Measurements from ENCODE around the gene MRGPRX2. TPM values are rescaled to one million over a fixed set of nuclear protein-coding genes. Genes with fewer than 3 reads are reported as not detected.

The MRGPRX2 gene
- total and polyA plus RNA-seq, 2 of the 13 experiments (the other 11 are each of a cell fraction or from before 2014, with no cell fraction given) = not detected

DNA sequence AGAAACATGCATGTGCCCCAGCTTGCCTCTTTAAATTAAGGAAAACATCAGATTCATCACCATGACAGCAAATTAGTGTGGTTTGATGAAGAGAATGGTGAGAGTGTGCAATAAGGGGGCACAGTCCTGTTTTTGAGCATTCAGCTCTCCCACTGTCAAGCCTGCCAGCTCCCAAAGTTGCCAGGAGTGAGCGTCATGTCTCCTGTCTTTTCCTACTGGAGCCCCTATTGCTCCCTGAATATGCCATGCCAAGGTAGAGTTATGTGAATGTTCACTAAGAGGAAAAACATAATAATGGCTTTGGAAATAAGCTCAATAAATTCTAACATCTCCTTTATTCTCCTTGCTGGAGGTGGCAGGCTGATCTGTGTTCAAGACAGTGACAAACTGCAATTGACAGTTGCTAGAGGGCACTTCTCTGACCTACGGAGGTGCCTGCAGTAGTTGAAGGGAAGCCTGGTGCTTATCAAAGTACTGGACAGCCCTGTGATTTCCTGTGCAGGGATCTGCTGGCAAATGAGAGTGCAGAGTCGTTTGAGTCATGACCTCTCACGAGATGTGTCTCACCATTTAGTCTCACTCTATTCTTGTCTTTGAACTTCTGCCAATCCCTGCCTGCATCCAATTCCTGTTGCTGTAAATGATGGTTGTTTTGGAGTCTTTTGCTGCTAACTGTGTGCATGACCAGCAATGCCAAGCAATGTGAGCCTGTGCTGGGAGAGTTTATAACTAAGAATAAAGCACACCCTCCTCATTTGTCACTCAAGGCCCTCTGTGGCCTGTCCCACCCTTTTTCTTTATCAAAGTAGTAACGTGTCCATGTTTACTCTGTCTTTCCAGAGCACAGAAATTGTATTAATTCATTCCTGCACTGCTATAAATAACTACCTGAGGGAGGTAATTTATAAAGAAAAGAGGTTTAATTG is 34.8 kb downstream of the MRGPRX2 start (continued):
- TF ChIP-seq, protein P1, sequence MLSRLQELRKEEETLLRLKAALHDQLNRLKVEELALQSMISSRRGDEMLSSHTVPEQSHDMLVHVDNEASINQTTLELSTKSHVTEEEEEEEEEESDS (CRISPR knock-in tag; IDR thresholded peaks at IDR 0.05; ENCODE audit: borderline replicate concordance) = no peak

DNA sequence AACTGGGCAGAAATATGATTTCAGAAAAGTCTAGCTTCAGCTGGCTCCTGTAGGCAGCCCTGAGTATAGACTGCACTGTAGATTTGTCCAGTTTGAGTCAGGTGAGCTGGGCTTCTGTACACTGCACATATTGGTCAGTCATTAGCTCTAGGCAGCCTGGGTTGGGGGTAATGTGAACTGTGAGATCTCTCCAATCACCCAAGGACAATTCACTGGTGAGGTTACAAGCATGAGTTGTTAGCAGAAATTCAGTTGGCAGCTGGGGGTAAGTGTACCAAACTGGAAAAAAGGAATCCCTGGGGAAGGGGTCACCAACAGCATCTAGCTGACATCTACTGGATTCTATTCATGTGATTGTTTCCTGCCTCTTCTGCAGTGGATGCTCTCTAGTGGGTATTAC is 39.7 kb downstream of the MRGPRX2 start:
- Histone ChIP-seq H3K36me3 (replicated peaks in 1 of 2; ENCODE audit: control insufficient read depth in 1 of 2, insufficient read depth in 2 of 2, low read length in 2 of 2) (no peaks in the 10 kb centered on the region), H3K9me3 (ENCODE audit: low read length) (no peaks in the 10 kb centered on the region), H3K9ac (ENCODE audit: insufficient read depth, low read depth, low read length) (no peak overlapping the region), H3K79me2 (ENCODE audit: insufficient read depth, low read length) (no peaks in the 10 kb centered on the region), H3K27ac (ENCODE audit: extremely low read length, insufficient read depth, low read length) (no peak overlapping the region), H3K4me1 (ENCODE audit: insufficient read depth, low read length) (no peaks in the 10 kb centered on the region), H4K20me1 (ENCODE audit: insufficient read depth, low read length) (no peaks in the 10 kb centered on the region), H3K4me2 (ENCODE audit: low read depth, low read length) (no peak overlapping the region), H2AFZ (ENCODE audit: low read length) (no peak overlapping the region), H3K27me3 (ENCODE audit: control insufficient read depth in 1 of 2, insufficient read depth in 2 of 2, low read length in 2 of 2) (peaks cover 0 to 3% of the 10 kb centered on the region in 2 experiments; a peak in 1 of 5 replicates), H3K4me3 (replicated peaks in 1 of 3; ENCODE audit: insufficient read depth in 1 of 3, low read depth in 2 of 3, low read length in 3 of 3) (no peak overlapping the region)
- in situ Hi-C loops (cut with HindIII; ENCODE audit: extremely low pct_ligation_motif_present, low pct_unique_long_range_greater_than_20kb) (no loop called here), intact Hi-C loops (cut with micrococcal nuclease; ENCODE audit: unreplicated experiment) (no loop called here)
- CTCF ChIA-PET (ENCODE audit: low intra/inter-chr PET ratio, low total read pairs) = no interaction called here
- FAIRE-seq (no peak), DNase-seq (ENCODE audit: low spot score) (no peak), ATAC-seq (no peak)
- POLR2A ChIA-PET = no interaction called here
- TF ChIP-seq, protein P2, sequence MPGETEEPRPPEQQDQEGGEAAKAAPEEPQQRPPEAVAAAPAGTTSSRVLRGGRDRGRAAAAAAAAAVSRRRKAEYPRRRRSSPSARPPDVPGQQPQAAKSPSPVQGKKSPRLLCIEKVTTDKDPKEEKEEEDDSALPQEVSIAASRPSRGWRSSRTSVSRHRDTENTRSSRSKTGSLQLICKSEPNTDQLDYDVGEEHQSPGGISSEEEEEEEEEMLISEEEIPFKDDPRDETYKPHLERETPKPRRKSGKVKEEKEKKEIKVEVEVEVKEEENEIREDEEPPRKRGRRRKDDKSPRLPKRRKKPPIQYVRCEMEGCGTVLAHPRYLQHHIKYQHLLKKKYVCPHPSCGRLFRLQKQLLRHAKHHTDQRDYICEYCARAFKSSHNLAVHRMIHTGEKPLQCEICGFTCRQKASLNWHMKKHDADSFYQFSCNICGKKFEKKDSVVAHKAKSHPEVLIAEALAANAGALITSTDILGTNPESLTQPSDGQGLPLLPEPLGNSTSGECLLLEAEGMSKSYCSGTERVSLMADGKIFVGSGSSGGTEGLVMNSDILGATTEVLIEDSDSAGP (CRISPR knock-in tag; IDR thresholded peaks at IDR 0.05; ENCODE audit: borderline replicate concordance) = no peak
- TF ChIP-seq HNRNPL (IDR thresholded peaks at IDR 0.05; ENCODE audit: low read depth, low read length) (no peak), THAP11 (CRISPR knock-in tag; IDR thresholded peaks at IDR 0.05) (no peak), TEAD3 (CRISPR knock-in tag; optimal IDR thresholded peaks at IDR 0.05; ENCODE audit: borderline replicate concordance) (no peak), SMC3 (IDR thresholded peaks at IDR 0.05; ENCODE audit: low read length) (no peak), REPIN1 (CRISPR knock-in tag; IDR thresholded peaks at IDR 0.05; ENCODE audit: borderline replicate concordance, low read depth) (no peak), ZSCAN22 (CRISPR knock-in tag; IDR thresholded peaks at IDR 0.05) (no peak), RNF2 (conservative IDR thresholded peaks at IDR 0.05; ENCODE audit: low read depth) (no peak), ZNF879 (CRISPR knock-in tag; IDR thresholded peaks at IDR 0.05) (no peak), EHMT2 (IDR thresholded peaks at IDR 0.05; ENCODE audit: borderline replicate concordance, low read depth, low read length) (no peak)
- TF ChIP-seq, protein P3, sequence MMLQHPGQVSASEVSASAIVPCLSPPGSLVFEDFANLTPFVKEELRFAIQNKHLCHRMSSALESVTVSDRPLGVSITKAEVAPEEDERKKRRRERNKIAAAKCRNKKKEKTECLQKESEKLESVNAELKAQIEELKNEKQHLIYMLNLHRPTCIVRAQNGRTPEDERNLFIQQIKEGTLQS (CRISPR knock-in tag; IDR thresholded peaks at IDR 0.05) = no peak
- no TSS peak for BruUV-seq (replicated peaks)
